GM12873 (cell line): Measurements from ENCODE around the gene TPGS2.

ENCODE experiments used
- CTCF ChIP-seq: IDR thresholded peaks from 2 replicates; pipeline ENCODE4 v1.5.1; 2012; ENCODE audit warnings: low read depth, mild to moderate bottlenecking, moderate library complexity, low read length, control low read depth; ENCODE audit not compliant: insufficient read depth; ENCODE audit errors: missing control alignments

TPGS2 gene

GRCh38 chr18:36792634-36793283 lies 36.0 kb downstream of the TPGS2 start:
- TF ChIP-seq CTCF: no peak

- TF ChIP-seq CTCF: no peak
Observed at GRCh38 chr18:36786686-36787085, 42.1 kb downstream of the TPGS2 start.

- TF ChIP-seq CTCF: no peak
Observed at GRCh38 chr18:36783792-36784191, 45.0 kb downstream of the TPGS2 start.

GRCh38 chr18:36782710-36783109 lies 46.1 kb downstream of the TPGS2 start:
- no peak for TF ChIP-seq CTCF

GRCh38 chr18:36780748-36781147 lies 48.1 kb downstream of the TPGS2 start:
- no peak for TF ChIP-seq CTCF

GRCh38 chr18:36777566-36777965 lies 51.2 kb downstream of the TPGS2 start:
- no peak for TF ChIP-seq CTCF

- TF ChIP-seq CTCF: no peak
Observed at GRCh38 chr18:36776650-36777049, 52.2 kb downstream of the TPGS2 start.

GRCh38 chr18:36775396-36775795 lies 53.4 kb downstream of the TPGS2 start:
- no peak for TF ChIP-seq CTCF
